Measurements from ENCODE around the gene KLF7. TPM values are rescaled to one million over a fixed set of nuclear protein-coding genes. Genes with fewer than 3 reads are reported as not detected.

Gene KLF7
- total RNA-seq, 3 donors from 2014 or later, result 6.7 to 32.7 (median 12.9) TPM

DNA sequence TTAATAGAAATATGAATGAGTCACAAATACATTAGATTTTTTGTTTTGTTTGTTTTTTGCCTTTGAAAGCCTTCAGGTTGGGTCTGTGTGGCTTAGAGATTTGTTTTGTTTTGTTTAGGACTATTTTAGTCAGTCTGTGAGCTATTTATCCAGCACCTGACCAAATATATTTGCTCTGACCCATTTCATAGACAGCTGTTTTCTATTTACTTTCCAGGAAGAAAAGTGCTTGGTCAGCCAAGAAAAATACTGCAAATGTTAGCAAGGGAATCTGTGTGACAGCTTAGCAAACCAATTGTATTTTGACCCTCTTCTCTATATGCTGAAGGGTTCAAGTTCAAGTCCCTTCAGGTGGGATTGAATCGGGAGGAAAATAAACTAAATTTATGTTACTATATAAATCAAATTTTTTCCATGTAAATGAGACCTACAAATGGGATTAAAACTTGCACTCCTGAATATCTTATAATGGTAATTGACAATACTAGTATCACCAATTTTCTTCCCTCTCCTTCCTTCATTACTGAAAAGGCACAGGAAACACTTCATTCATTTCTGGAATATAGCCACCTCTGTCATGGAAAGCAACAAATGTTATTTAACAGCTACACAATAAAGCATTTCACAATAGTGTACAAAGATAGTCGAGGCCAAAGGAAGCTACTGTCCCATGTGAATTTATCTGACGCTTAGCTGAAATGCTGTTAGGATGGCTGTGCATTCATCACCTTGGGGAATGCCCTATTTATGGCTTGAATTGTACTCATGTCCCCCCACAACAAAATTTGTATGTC is 23.1 kb upstream of the KLF7 start:
- Histone ChIP-seq H3K4me1 (ENCODE audit: low read depth) (no peaks in the 10 kb centered on the region), H3K4me3 (no peak overlapping the region), H3K36me3 (ENCODE audit: low read depth) (no peaks in the 10 kb centered on the region), H3K9me3 (no peaks in the 10 kb centered on the region)
- DNase-seq, result no peak
- TF ChIP-seq, protein P1, sequence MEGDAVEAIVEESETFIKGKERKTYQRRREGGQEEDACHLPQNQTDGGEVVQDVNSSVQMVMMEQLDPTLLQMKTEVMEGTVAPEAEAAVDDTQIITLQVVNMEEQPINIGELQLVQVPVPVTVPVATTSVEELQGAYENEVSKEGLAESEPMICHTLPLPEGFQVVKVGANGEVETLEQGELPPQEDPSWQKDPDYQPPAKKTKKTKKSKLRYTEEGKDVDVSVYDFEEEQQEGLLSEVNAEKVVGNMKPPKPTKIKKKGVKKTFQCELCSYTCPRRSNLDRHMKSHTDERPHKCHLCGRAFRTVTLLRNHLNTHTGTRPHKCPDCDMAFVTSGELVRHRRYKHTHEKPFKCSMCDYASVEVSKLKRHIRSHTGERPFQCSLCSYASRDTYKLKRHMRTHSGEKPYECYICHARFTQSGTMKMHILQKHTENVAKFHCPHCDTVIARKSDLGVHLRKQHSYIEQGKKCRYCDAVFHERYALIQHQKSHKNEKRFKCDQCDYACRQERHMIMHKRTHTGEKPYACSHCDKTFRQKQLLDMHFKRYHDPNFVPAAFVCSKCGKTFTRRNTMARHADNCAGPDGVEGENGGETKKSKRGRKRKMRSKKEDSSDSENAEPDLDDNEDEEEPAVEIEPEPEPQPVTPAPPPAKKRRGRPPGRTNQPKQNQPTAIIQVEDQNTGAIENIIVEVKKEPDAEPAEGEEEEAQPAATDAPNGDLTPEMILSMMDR (IDR thresholded peaks at IDR 0.05), result no peak
- ATAC-seq, result no peak
- intact Hi-C loops (cut with DNase I, micrococcal nuclease), result no loop called here

DNA sequence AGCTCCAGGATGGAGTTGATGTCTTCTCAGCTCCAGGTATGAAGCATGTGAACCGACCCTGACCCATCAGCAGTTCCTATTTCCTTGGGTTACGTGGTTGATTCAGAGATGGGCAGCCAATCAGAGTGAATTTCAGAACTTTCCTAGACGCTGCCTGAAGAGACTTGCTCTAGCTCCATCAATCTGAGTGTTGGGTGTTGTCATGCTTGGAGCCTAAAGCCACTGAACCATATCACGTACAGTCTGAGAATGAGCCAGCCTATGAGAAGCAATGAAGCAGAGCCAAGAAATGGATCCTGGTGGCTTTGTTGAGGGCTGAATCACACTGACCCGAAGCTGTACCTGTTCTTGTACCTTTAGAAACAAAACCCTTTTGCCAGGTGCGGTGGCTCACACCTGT is 19.6 kb upstream of the KLF7 start:
- no peaks in the 10 kb centered on the region for H3K36me3 ChIP-seq (ENCODE audit: low read depth)
- no peaks in the 10 kb centered on the region for H3K4me1 ChIP-seq (ENCODE audit: low read depth)
- intact Hi-C loops (cut with DNase I, micrococcal nuclease), result no loop called here
- ATAC-seq (no peak), DNase-seq (no peak)
- no peak overlapping the region for H3K4me3 ChIP-seq
- TF ChIP-seq, protein P1 (IDR thresholded peaks at IDR 0.05), result no peak
- H3K9me3 ChIP-seq, result no peaks in the 10 kb centered on the region

DNA sequence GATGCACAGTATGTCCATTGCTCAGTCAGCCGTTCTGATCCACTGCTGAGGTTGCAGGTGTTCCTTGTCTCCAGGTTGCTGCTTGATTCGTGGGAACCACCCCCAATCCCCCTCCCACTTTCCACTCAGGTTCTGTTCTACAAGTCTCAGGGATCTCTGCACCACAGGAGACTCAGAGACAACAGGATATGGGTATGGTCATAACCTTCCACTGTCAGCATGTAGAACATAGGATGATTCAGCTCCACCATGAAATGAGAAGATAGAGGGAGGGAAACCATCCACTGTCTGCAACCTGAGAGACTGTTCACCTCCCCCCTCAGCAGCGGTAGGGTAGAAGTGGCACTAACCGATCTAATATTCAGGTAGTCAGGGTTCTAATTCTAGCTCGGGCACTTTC is 19.0 kb upstream of the KLF7 start:
- ATAC-seq (no peak), DNase-seq (no peak)
- H3K36me3 ChIP-seq (ENCODE audit: low read depth), result no peaks in the 10 kb centered on the region
- no peaks in the 10 kb centered on the region for H3K4me1 ChIP-seq (ENCODE audit: low read depth)
- intact Hi-C loops (cut with DNase I, micrococcal nuclease), result no loop called here
- H3K4me3 ChIP-seq, result no peak overlapping the region
- TF ChIP-seq, protein P1 (IDR thresholded peaks at IDR 0.05), result no peak
- no peaks in the 10 kb centered on the region for H3K9me3 ChIP-seq

DNA sequence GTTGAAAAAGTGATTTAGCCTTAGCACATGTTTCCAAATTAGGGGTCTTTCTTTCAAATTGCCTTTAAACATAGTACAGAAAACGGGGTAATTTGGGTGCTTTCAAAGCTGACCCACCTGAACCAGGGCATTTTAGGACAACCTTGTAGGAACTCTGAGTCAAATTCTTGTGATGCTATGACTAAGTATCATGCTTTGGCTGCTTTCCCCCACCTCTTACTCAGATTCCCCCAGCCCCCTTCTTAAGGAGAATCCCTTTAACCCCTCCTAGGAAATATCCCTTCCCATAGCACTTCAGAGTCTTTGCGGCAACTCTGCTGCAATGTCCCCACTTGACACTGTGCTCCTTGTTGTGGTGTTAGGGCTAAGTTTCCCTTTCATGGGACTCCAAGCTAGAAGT is 18.6 kb upstream of the KLF7 start:
- TF ChIP-seq, protein P1 (IDR thresholded peaks at IDR 0.05), result no peak
- no peak for DNase-seq
- intact Hi-C loops (cut with DNase I, micrococcal nuclease), result no loop called here
- Histone ChIP-seq H3K4me1 (ENCODE audit: low read depth) (no peaks in the 10 kb centered on the region), H3K4me3 (no peak overlapping the region), H3K36me3 (ENCODE audit: low read depth) (no peaks in the 10 kb centered on the region), H3K9me3 (no peaks in the 10 kb centered on the region)
- no peak for ATAC-seq

DNA sequence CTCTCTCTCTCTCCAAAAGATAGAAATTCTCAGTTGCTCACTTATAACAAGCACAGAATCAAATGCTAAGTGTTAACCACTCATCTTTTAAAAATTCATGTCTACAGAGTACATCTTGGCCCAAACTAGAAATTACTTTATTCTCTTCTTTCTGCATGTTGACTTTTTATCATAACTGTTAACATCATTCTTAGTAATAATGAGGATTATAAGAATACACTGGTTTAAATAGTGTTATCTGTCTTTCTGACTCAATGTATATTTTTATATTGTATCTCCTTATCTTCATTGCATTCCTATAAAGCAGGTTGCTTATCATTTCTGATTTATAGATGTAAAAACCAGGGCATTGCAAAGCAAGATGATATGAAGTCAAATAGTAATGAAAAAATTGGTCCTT is 17.8 kb upstream of the KLF7 start:
- H3K4me3 ChIP-seq, result no peak overlapping the region
- intact Hi-C loops (cut with DNase I, micrococcal nuclease), result no loop called here
- no peak for ATAC-seq

More for the DNA sequence above, 17.8 kb upstream of the KLF7 start:
- TF ChIP-seq, protein P1 (IDR thresholded peaks at IDR 0.05), result no peak
- Histone ChIP-seq H3K4me1 (ENCODE audit: low read depth) (no peaks in the 10 kb centered on the region), H3K9me3 (no peaks in the 10 kb centered on the region), H3K36me3 (ENCODE audit: low read depth) (no peaks in the 10 kb centered on the region)
- no peak for DNase-seq

All from mucosa of descending colon (tissue), 3 donors.